Heart right ventricle (tissue), 16 donors: Measurements from ENCODE around the gene CDH9. TPM values are rescaled to one million over a fixed set of nuclear protein-coding genes. Genes with fewer than 3 reads are reported as not detected.

Source experiments
- ATAC-seq, 8 donors: fragments of 200-7000 bp; cut with Tn5 transposase; one replicate each; pipeline ENCODE4 v1.9.1; 2020; ENCODE audit warnings: mild to moderate bottlenecking in 8 of 8, moderate library complexity in 8 of 8, moderate number of reproducible peaks in 1 of 8
- DNase-seq, 2 donors: peaks; one replicate each; pipeline ENCODE4 v3.0.0-alpha.2; 2020
- H3K27ac ChIP-seq, 10 donors: fragments of 200-600 bp; sonication (generic) in 2 of 10; one replicate each; pipeline versions ENCODE4 v1.5.0 to v1.8.0; 2020 to 2022; ENCODE audit warnings: mild to moderate bottlenecking in 3 of 10
- H3K27me3 ChIP-seq, 7 donors: fragments of 200-600 bp; one replicate each; pipeline ENCODE4 v1.8.0; 2021 to 2022; ENCODE audit warnings: mild to moderate bottlenecking in 2 of 7
- H3K36me3 ChIP-seq, 9 donors: fragments of 200-600 bp; sonication (generic) in 1 of 9; one replicate each; pipeline versions ENCODE4 v1.5.0 to v1.8.0; 2020 to 2022; ENCODE audit warnings: mild to moderate bottlenecking in 2 of 9
- H3K4me1 ChIP-seq, 9 donors: fragments of 200-600 bp; sonication (generic) in 1 of 9; one replicate each; pipeline versions ENCODE4 v1.5.0 to v1.8.0; 2020 to 2022; ENCODE audit warnings: mild to moderate bottlenecking in 4 of 9
- H3K4me3 ChIP-seq, 10 donors: fragments of 200-600 bp; sonication (generic) in 2 of 10; one replicate each; pipeline versions ENCODE4 v1.5.0 to v1.8.0; 2020 to 2022; ENCODE audit warnings: mild to moderate bottlenecking in 7 of 10, moderate library complexity in 2 of 10
- H3K9me3 ChIP-seq, 11 donors: fragments of 200-600 bp in 10 of 11; sonication (generic) in 2 of 11; one replicate each; pipeline versions ENCODE4 v1.5.0 to v1.8.0; 2013 to 2022; ENCODE audit warnings: mild to moderate bottlenecking in 2 of 11, control low read depth in 1 of 11, moderate library complexity in 1 of 11
- WGBS, 2 donors: extraction: QIAGEN DNeasy Blood & Tissue Kit; methylation state at CpG; one replicate each; pipeline ENCODE4 v1.1.7; 2013; ENCODE audit warnings: inconsistent platforms in 1 of 2; 5-methylcytosine and 5-hydroxymethylcytosine counted together
- intact Hi-C, 10 donors: fragments of 100-400 bp; cut with DNase I; formaldehyde crosslinking; loops; one replicate each; pipeline versions ENCODE4 v1.11.1 to v1.14.2; 2022
- polyA plus RNA-seq, 2 donors: library from polyadenylated mRNA; stranded (reverse); fragments of 200-250 nt; gene quantifications; one replicate each; pipeline ENCODE4 v1.2.3, GENCODE V29; 2013
- total RNA-seq, 10 donors: library from RNA; stranded (reverse); fragmentation: NEBNext Ultra II Directional in 3 of 10; extraction: Animal tissue kit (Norgen Biotek cat#: 25700) in 3 of 10; gene quantifications; one replicate each; pipeline versions ENCODE4 v1.2.1 to v1.2.4, GENCODE V29; 2021 to 2023
- TF ChIP-seq, protein P1 (sequence below), 9 donors: fragments of 200-600 bp; sonication (generic) in 2 of 9; IDR thresholded peaks; one replicate each; pipeline versions ENCODE4 v1.5.0 to v1.8.0; 2021 to 2022; ENCODE audit warnings: antibody characterized with exemption in 9 of 9, mild to moderate bottlenecking in 5 of 9, moderate library complexity in 1 of 9
- donor health status: Arrhythmogenic right ventricular cardiomyopathy.
- donor health status: ischemic (EF 13 %, LVEDD 7.1; RV severe dilation, severe dysfunction).
- donor health status: healthy with polysubstance abuse.
- donor health status: DM: no; HTN: yes; CAD: no.
- donor health status: DM: no; HTN: no; CAD: no.
- donor health status: ischemic (EF 25% LVEDD 6.9; RV normal size, moderate dysfunction).
- donor health status: ischemic (EF 25% LVEDD 5.7; RV mildly dilated, moderate dysfunction).
- donor health status: healthy.
- donor health status: DM: yes; HTN: yes; CAD: no.
- donor health status: Ischemic cardiomyopathy.
- donor health status: ischemic (EF 35%, LVEDD 5.7; RV mildly dilated, moderate dysfunction).
- donor health status: nonischemic (EF 11% LVEDD 7.7; RV severe dilation, severe dysfunction).
- donor health status: DM: yes; HTN: yes; CAD: no.
- donor health status: PGD.
- donor health status: ischemic (EF 29% LVEDD 5.4; RV normal size, mild dysfunction).
- donor health status: nonischemic (EF 23%, LVEDD 6.1; RV moderate dilation, normal function).

CDH9 gene
- total and polyA plus RNA-seq, 12 donors: not detected

DNA sequence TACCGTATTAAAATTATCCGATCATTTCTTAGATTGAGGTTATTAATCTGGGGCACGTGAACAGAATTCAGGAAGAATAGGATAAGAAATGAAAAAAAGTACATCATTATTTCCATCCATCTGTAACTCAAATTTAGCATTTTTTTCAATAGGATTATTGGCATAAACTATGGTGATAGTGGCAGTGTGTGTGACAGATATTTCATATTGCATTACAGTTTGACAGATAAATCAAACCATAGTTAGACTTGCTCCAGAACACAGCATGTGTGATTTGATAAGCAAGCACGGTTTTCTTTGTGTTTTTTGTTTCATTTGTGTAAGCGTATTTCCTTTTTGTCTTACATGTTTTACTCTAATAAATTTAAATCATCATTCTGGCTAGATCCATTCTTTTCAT lies 155.0 kb downstream of the CDH9 start:
- intact Hi-C loops: no loop called here
- Histone ChIP-seq H3K9me3 (peaks cover 0 to 5% (median 0%) of the 10 kb centered on the region in 11 donors), H3K27me3 (no peaks in the 10 kb centered on the region), H3K27ac (no peak overlapping the region), H3K36me3 (no peaks in the 10 kb centered on the region), H3K4me1 (no peaks in the 10 kb centered on the region), H3K4me3 (no peak overlapping the region)
- ATAC-seq (no peak), DNase-seq (no peak)
- 78 to 84% methylated on average over 5 of the region's 5 CpGs for WGBS, 2 donors
- TF ChIP-seq, protein P1, sequence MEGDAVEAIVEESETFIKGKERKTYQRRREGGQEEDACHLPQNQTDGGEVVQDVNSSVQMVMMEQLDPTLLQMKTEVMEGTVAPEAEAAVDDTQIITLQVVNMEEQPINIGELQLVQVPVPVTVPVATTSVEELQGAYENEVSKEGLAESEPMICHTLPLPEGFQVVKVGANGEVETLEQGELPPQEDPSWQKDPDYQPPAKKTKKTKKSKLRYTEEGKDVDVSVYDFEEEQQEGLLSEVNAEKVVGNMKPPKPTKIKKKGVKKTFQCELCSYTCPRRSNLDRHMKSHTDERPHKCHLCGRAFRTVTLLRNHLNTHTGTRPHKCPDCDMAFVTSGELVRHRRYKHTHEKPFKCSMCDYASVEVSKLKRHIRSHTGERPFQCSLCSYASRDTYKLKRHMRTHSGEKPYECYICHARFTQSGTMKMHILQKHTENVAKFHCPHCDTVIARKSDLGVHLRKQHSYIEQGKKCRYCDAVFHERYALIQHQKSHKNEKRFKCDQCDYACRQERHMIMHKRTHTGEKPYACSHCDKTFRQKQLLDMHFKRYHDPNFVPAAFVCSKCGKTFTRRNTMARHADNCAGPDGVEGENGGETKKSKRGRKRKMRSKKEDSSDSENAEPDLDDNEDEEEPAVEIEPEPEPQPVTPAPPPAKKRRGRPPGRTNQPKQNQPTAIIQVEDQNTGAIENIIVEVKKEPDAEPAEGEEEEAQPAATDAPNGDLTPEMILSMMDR (IDR thresholded peaks at IDR 0.05): no peak

DNA sequence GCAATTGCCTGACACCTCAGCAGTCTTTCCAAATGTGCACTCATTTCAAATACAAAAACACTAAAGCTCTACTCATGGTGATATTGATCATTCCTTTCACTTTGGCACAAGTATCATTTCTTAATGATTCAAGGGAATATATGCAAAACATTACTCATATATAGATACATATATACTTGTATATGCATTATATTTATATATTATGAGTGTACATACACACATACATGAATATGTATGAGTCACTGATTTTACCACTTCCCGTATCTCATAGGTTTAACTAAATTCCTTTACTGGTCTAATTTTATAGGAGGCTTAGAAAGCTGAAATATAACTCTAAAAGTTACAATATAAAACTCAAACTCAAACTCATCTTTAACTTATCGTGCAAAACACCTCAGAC lies 156.5 kb downstream of the CDH9 start:
- no peaks in the 10 kb centered on the region for H3K27me3 ChIP-seq
- H3K27ac ChIP-seq: no peak overlapping the region
- H3K4me1 ChIP-seq: no peaks in the 10 kb centered on the region
- intact Hi-C loops: no loop called here
- ATAC-seq (no peak), DNase-seq (no peak)
- peaks cover 0 to 5% (median 0%) of the 10 kb centered on the region in 11 donors for H3K9me3 ChIP-seq
- TF ChIP-seq, protein P1 (IDR thresholded peaks at IDR 0.05): no peak
- WGBS, 2 donors: 43 to 47% methylated on average over 2 of the region's 2 CpGs
- H3K4me3 ChIP-seq: no peak overlapping the region
- H3K36me3 ChIP-seq: no peaks in the 10 kb centered on the region

DNA sequence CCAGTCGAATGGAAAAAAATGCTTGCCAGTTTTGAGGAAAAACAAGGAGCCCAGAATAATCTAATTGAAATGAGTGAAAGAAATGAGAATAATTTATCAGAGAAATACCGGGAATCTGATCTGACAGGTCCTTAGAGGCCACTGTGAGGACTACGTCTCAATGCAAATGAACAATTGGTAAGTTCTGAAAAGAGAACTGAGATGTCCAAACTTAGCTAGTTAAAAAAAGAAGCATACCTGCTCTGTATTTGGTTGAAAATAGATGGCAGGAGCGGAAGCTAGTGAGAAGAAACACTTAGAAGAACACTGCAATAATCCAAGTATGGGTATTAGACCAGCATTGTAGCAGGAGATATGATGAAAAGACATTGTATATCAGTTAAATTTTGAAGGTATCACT lies 161.2 kb downstream of the CDH9 start:
- H3K27ac ChIP-seq: no peak overlapping the region
- 73 to 75% methylated on average over 4 of the region's 4 CpGs for WGBS, 2 donors
- intact Hi-C loops: no loop called here
- ATAC-seq (no peak), DNase-seq (no peak)
- TF ChIP-seq, protein P1 (IDR thresholded peaks at IDR 0.05): no peak
- no peak overlapping the region for H3K4me3 ChIP-seq
- no peaks in the 10 kb centered on the region for H3K9me3 ChIP-seq
- H3K27me3 ChIP-seq: no peaks in the 10 kb centered on the region
- H3K4me1 ChIP-seq: no peaks in the 10 kb centered on the region
- no peaks in the 10 kb centered on the region for H3K36me3 ChIP-seq

DNA sequence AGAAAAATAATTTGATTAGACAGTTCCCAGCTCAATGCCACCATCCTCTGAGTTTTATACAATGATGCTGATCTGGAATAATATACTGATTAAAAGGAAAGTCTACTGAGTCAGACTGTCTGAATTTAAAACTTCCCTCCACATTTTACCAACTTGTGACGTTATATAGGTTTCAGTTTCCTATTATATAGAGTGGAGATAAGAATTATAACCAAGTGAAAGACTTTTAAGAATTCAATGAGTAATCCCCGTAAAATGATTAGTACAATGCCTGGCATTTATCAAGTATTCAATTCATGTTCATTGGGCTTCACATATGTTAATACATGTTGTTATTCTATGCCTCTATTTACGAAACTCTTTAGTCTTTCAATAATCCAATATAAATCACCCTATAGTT lies 166.0 kb downstream of the CDH9 start:
- Histone ChIP-seq H3K4me1 (no peaks in the 10 kb centered on the region), H3K27me3 (no peaks in the 10 kb centered on the region), H3K27ac (no peak overlapping the region), H3K36me3 (no peaks in the 10 kb centered on the region), H3K9me3 (no peaks in the 10 kb centered on the region), H3K4me3 (no peak overlapping the region)
- intact Hi-C loops: no loop called here
- ATAC-seq (no peak), DNase-seq (no peak)
- TF ChIP-seq, protein P1 (IDR thresholded peaks at IDR 0.05): no peak
- WGBS, 2 donors: 65 to 68% methylated on average over 3 of the region's 3 CpGs

DNA sequence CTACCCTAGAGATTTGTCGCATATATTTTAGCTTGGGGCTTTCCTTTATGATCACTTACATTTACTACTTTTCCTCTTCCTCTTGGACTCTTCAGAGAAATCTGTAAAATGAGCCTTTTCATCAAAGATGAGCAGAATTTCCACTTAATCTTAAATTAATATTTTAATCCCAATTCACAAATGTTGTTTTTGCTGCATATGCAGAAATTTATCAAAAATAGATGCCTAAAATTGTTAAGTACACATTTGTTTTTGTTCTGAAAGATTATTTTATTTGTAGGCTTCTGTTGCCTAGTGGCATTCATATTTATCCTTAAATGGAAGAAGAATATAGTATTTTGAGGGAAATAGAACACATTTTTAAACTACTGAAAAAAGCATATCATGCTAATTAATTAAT lies 168.6 kb downstream of the CDH9 start:
- no peak for DNase-seq
- ATAC-seq: no peak
- no peak overlapping the region for H3K4me3 ChIP-seq
- TF ChIP-seq, protein P1 (IDR thresholded peaks at IDR 0.05): no peak
- no peaks in the 10 kb centered on the region for H3K9me3 ChIP-seq
- H3K27ac ChIP-seq: no peak overlapping the region
- WGBS, 2 donors: 80 to 93% methylated on average over 1 of the region's 1 CpG
- intact Hi-C loops: no loop called here
- no peaks in the 10 kb centered on the region for H3K36me3 ChIP-seq
- no peaks in the 10 kb centered on the region for H3K27me3 ChIP-seq
- H3K4me1 ChIP-seq: no peaks in the 10 kb centered on the region
